NCI-H2029 treated with DMSO at 0.1 percent for 48 hours (cell line): ENCODE data around the gene TUBB8.
"Not testable (repeated sequence)": the region's sequence is repeated elsewhere in the genome, so short reads cannot be mapped to it uniquely, and the experiment has no call there.

Experiments used
- DNase-seq: peaks from one replicate; lab custom pipeline; 2025; lab: John Stamatoyannopoulos, UW

TUBB8 gene

DNA sequence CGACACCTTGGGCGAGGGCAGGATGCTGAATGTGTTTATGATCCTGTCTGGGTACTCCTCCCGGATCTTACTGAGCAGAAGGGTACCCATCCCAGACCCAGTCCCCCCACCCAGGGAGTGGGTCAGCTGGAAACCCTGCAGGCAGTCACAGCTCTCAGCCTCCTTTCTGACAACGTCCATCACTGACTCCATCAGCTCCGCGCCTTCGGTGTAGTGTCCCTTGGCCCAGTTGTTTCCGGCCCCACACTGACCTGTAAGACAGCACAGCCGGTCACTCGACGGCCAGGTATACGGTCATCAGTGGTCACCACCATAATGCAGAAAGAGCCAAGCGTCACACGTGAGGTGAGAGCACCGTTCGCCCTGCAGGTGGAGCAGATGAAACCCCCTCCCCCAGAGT lies 1.2 kb downstream of the TUBB8 start:
- DNase-seq = not testable (repeated sequence)

DNA sequence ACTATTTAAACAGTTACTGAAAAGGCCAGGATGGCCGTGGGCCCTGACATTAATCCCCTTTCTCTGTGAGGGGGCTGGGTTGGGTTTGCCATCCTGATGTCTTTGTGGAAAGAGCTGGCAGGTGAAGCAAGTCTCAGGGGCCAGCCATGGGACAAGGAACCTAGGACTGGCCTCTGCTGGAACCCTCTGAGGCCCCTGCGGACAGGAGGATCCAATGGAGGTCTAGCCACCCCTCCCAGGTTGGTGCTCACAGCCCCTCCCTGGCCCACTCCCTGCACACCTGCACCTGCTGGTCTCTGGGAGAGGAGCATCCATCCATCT lies 35.8 kb downstream of the TUBB8 start:
- not testable (repeated sequence) for DNase-seq

DNA sequence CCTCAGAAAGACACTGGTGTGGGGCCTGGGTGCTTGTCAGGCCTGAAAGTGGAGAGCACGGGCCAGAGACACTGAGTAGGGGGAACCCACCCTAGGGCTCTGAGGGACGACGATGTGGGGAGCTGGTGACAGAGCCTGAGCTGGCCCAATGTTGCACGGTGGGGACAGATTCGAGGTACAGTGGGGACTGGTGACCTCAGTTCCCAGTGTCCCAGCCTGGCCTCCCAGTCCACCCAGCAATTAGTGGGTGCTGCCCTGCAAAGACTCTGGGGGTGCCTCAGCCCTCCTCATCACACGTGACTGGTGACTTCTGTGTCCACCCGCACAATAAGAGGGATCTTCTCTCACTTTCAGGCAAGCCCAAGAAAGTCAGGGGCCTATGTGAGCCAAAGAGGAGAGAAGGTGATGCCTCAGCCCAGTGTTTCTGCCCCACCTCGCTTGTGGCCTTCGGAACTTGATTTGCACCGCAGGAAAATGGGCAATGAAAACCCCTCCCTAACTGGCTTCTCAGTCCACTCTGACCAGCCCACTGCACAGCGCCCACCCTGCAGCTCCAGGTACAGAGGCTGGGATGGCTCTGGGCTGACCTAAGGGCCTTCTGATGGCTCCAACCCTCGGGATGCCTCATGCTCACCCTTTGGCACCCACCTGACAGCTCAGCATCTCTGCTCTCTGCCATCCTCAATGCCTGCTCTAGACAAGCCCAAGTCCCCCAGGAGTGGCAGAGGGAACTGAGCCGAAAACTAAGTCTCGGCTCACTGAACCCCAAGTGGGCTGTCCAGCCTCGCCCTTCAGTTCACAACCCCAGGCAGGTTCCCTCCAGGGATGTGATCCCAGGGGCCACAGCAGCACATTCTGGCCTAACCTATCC lies 36.4 kb downstream of the TUBB8 start:
- DNase-seq = not testable (repeated sequence)

DNA sequence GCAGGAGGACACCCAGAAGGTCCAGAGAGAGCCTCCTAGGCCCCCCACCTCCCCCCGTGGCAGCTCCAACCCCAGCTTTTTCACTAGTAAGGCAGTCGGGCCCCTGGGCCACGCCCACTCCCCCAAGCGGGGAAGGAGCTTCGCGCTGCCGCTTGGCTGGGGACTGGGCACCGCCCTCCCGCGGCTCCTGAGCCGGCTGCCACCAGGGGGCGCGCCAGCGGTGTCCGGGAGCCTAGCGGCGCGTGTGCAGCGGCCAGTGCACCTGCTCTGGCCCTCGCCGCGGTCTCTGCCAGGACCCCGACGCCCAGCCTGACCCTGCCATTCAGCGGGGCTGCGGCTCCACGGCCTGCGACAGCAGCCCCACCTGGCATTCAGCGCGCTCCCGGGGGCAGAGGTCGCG lies 37.8 kb downstream of the TUBB8 start:
- not testable (repeated sequence) for DNase-seq

DNA sequence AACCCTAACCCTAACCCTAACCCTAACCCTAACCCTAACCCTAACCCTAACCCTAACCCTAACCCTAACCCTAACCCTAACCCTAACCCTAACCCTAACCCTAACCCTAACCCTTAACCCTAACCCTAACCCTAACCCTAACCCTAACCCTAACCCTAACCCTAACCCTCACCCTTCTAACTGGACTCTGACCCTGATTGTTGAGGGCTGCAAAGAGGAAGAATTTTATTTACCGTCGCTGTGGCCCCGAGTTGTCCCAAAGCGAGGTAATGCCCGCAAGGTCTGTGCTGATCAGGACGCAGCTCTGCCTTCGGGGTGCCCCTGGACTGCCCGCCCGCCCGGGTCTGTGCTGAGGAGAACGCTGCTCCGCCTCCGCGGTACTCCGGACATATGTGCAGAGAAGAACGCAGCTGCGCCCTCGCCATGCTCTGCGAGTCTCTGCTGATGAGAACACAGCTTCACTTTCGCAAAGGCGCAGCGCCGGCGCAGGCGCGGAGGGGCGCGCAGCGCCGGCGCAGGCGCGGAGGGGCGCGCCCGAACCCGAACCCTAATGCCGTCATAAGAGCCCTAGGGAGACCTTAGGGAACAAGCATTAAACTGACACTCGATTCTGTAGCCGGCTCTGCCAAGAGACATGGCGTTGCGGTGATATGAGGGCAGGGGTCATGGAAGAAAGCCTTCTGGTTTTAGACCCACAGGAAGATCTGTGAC lies 38.7 kb downstream of the TUBB8 start:
- not testable (repeated sequence) for DNase-seq
